ENCODE data around the gene CYB5A. TPM values are rescaled to one million over a fixed set of nuclear protein-coding genes. Genes with fewer than 3 reads are reported as not detected.
"Not testable (repeated sequence)": the region's sequence is repeated elsewhere in the genome, so short reads cannot be mapped to it uniquely, and the experiment has no call there.

Gene CYB5A
- total RNA-seq, 1 experiment from 2014 or later: 24.2 TPM

- DNase-seq (ENCODE audit: low read depth): no peak
Observed at GRCh38 chr18:74299162-74299561, 7.4 kb upstream of the CYB5A start.

GRCh38 chr18:74294526-74294925, 2.8 kb upstream of the CYB5A start:
- DNase-seq (ENCODE audit: low read depth): peak; percentile 46

GRCh38 chr18:74292982-74293381, 1.2 kb upstream of the CYB5A start:
- not testable (repeated sequence) for DNase-seq (ENCODE audit: low read depth)

- no peak for DNase-seq (ENCODE audit: low read depth)
Observed at GRCh38 chr18:74292541-74292858, 737 bp upstream of the CYB5A start.

- no peak for DNase-seq (ENCODE audit: low read depth)
Observed at GRCh38 chr18:74291472-74291770, 342 bp downstream of the CYB5A start.

- DNase-seq (ENCODE audit: low read depth): no peak
Observed at GRCh38 chr18:74290794-74291471, 830 bp downstream of the CYB5A start.

GRCh38 chr18:74290021-74290420, 1.7 kb downstream of the CYB5A start:
- DNase-seq (ENCODE audit: low read depth): no peak

- no peak for DNase-seq (ENCODE audit: low read depth)
Observed at GRCh38 chr18:74289137-74289536, 2.6 kb downstream of the CYB5A start.

GRCh38 chr18:74288730-74289129, 3.0 kb downstream of the CYB5A start:
- DNase-seq (ENCODE audit: low read depth): no peak

GRCh38 chr18:74288041-74288440, 3.7 kb downstream of the CYB5A start:
- no peak for DNase-seq (ENCODE audit: low read depth)

GRCh38 chr18:74286856-74287255, 4.9 kb downstream of the CYB5A start:
- no peak for DNase-seq (ENCODE audit: low read depth)

- DNase-seq (ENCODE audit: low read depth): no peak
Observed at GRCh38 chr18:74286106-74286855, 5.5 kb downstream of the CYB5A start.

GRCh38 chr18:74285583-74285982, 6.2 kb downstream of the CYB5A start:
- not testable (repeated sequence) for DNase-seq (ENCODE audit: low read depth)

- no peak for DNase-seq (ENCODE audit: low read depth)
Observed at GRCh38 chr18:74284980-74285355, 6.8 kb downstream of the CYB5A start.

GRCh38 chr18:74284191-74284979, 7.4 kb downstream of the CYB5A start:
- DNase-seq (ENCODE audit: low read depth): no peak

- DNase-seq (ENCODE audit: low read depth): no peak
Observed at GRCh38 chr18:74283646-74284045, 8.1 kb downstream of the CYB5A start.

GRCh38 chr18:74282755-74283554, 8.8 kb downstream of the CYB5A start:
- DNase-seq (ENCODE audit: low read depth): peak; percentile 21

GRCh38 chr18:74281980-74282754, 9.6 kb downstream of the CYB5A start:
- no peak for DNase-seq (ENCODE audit: low read depth)

- DNase-seq (ENCODE audit: low read depth): no peak
Observed at GRCh38 chr18:74281011-74281979, 10.5 kb downstream of the CYB5A start.

GRCh38 chr18:74278983-74279382, 12.8 kb downstream of the CYB5A start:
- no peak for DNase-seq (ENCODE audit: low read depth)
